PC-3 (cell line): Measurements from ENCODE around the gene FSTL1. TPM values are rescaled to one million over a fixed set of nuclear protein-coding genes. Genes with fewer than 3 reads are reported as not detected.

Experiments used
- ATAC-seq: fragments of 200-7000 bp; cut with Tn5 transposase; 2 replicates; pipeline ENCODE4 v1.9.1; 2020; ENCODE audit warnings: mild to moderate bottlenecking, moderate library complexity
- BruUV-seq: library from RNA; stranded (reverse); fragments of 400-500 nt; replicated peaks from 2 replicates; lab custom pipeline; 2021; lab: Mats Ljungman, UMichigan
- CTCF ChIA-PET: fragments of 300-600 bp; sonication (Branson Sonifier 250); formaldehyde crosslinking; loops from one replicate; lab custom pipeline; 2022; ENCODE audit warnings: antibody characterized with exemption; lab: Charles Lee
- POLR2A ChIA-PET: fragments of 300-600 bp; sonication (Branson Sonifier 250); formaldehyde crosslinking; loops from one replicate; lab custom pipeline; 2022; ENCODE audit warnings: antibody characterized with exemption; ENCODE audit not compliant: unreplicated experiment; lab: Charles Lee
- DNase-seq: peaks from one replicate; pipeline ENCODE4 v3.0.0-alpha.2; 2015
- H2AFZ ChIP-seq: fragments of 300-600 bp; sonication (generic); 2 replicates; pipeline ENCODE4 v1.6.0; 2016; ENCODE audit warnings: antibody characterized with exemption, low read length
- H3F3A ChIP-seq: fragments of 300-600 bp; sonication (generic); one replicate; pipeline ENCODE4 v1.6.0; 2017; ENCODE audit warnings: antibody characterized with exemption, low read length, control low read depth, mild to moderate bottlenecking; ENCODE audit not compliant: unreplicated experiment
- H3K27ac ChIP-seq: fragments of 300-600 bp; sonication (generic); 2 replicates; pipeline ENCODE4 v1.5.1; 2016; ENCODE audit warnings: mild to moderate bottlenecking, low read length
- H3K27me3 ChIP-seq: fragments of 300-600 bp; sonication (generic); 2 replicates; pipeline ENCODE4 v1.6.1; 2016; ENCODE audit warnings: low read length, mixed read lengths
- H3K36me3 ChIP-seq: fragments of 300-600 bp; sonication (generic); 2 replicates; pipeline ENCODE4 v1.6.1; 2016; ENCODE audit warnings: low read depth, mixed run types, low read length, mixed read lengths
- H3K4me1 ChIP-seq: fragments of 300-600 bp; sonication (generic); 2 replicates; pipeline ENCODE4 v1.5.1; 2016; ENCODE audit warnings: low read length; ENCODE audit not compliant: insufficient read depth
- H3K4me2 ChIP-seq: fragments of 300-600 bp; sonication (generic); 2 replicates; pipeline ENCODE4 v1.6.0; 2016; ENCODE audit warnings: low read length
- H3K4me3 ChIP-seq: fragments of 300-600 bp; sonication (generic); 2 replicates; pipeline ENCODE4 v1.5.1; 2016; ENCODE audit warnings: mild to moderate bottlenecking, low read length, mixed read lengths
- H3K79me2 ChIP-seq: fragments of 300-600 bp; sonication (generic); 2 replicates; pipeline ENCODE4 v1.6.1; 2017; ENCODE audit warnings: low read length, mixed read lengths
- H3K9ac ChIP-seq: fragments of 300-600 bp; sonication (generic); 2 replicates; pipeline ENCODE4 v1.6.0; 2016; ENCODE audit warnings: mild to moderate bottlenecking, low read length
- H3K9me2 ChIP-seq: fragments of 300-600 bp; sonication (generic); replicated peaks from 2 replicates; pipeline ENCODE4 v1.6.1; 2016; ENCODE audit warnings: mixed run types, low read length, mixed read lengths
- H3K9me3 ChIP-seq: fragments of 300-600 bp; sonication (generic); 2 replicates; pipeline ENCODE4 v1.6.1; 2016; ENCODE audit warnings: low read length, mixed read lengths
- H4K20me1 ChIP-seq: fragments of 300-600 bp; sonication (generic); 2 replicates; pipeline ENCODE4 v1.6.1; 2016; ENCODE audit warnings: low read length, mixed read lengths
- EZH2 ChIP-seq: fragments of 300-600 bp; sonication (generic); IDR thresholded peaks from one replicate; pipeline ENCODE4 v1.6.1; 2017; ENCODE audit warnings: antibody characterized with exemption, mild to moderate bottlenecking, low read length; ENCODE audit not compliant: unreplicated experiment
- EZH2phosphoT487 ChIP-seq: fragments of 300-600 bp; sonication (generic); IDR thresholded peaks from 2 replicates; pipeline ENCODE4 v1.6.1; 2018; ENCODE audit warnings: mild to moderate bottlenecking, antibody characterized with exemption, low read length, borderline replicate concordance
- intact Hi-C: fragments of 100-400 bp; cut with micrococcal nuclease; formaldehyde crosslinking; loops from 2 replicates; pipeline ENCODE4 v1.9.0; 2023
- total RNA-seq: library from RNA; depleted of rRNA; stranded (reverse); fragments of >200 nt; gene quantifications from 2 replicates; pipeline ENCODE4 v1.2.3, GENCODE V29; 2014
- TF ChIP-seq, protein P1 (sequence below): fragments of 300-600 bp; sonication (generic); conservative IDR thresholded peaks from 2 replicates; pipeline ENCODE4 v1.5.1; 2017; ENCODE audit warnings: antibody characterized with exemption, low read depth, mild to moderate bottlenecking, low read length

Gene FSTL1
- total RNA-seq, 1 experiment from 2014 or later = 178 TPM

- Histone ChIP-seq H2AFZ (no peak overlapping the region), H3K9ac (no peak overlapping the region), H3K27me3 (no peaks in the 10 kb centered on the region), H3K36me3 (no peaks in the 10 kb centered on the region), H3K27ac (no peak overlapping the region), H3K4me1 (peaks cover 17% of the 10 kb centered on the region), H4K20me1 (no peaks in the 10 kb centered on the region), H3K4me2 (no peak overlapping the region), H3K79me2 (peaks cover 19% of the 10 kb centered on the region), H3K4me3 (no peak overlapping the region), H3F3A (no peaks in the 10 kb centered on the region), H3K9me3 (no peaks in the 10 kb centered on the region), H3K9me2 (no peaks in the 10 kb centered on the region)
- DNase-seq (no peak), ATAC-seq (no peak)
- BruUV-seq = no TSS peak
- TF ChIP-seq, protein P1, sequence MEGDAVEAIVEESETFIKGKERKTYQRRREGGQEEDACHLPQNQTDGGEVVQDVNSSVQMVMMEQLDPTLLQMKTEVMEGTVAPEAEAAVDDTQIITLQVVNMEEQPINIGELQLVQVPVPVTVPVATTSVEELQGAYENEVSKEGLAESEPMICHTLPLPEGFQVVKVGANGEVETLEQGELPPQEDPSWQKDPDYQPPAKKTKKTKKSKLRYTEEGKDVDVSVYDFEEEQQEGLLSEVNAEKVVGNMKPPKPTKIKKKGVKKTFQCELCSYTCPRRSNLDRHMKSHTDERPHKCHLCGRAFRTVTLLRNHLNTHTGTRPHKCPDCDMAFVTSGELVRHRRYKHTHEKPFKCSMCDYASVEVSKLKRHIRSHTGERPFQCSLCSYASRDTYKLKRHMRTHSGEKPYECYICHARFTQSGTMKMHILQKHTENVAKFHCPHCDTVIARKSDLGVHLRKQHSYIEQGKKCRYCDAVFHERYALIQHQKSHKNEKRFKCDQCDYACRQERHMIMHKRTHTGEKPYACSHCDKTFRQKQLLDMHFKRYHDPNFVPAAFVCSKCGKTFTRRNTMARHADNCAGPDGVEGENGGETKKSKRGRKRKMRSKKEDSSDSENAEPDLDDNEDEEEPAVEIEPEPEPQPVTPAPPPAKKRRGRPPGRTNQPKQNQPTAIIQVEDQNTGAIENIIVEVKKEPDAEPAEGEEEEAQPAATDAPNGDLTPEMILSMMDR = no peak
- ChIA-PET CTCF (no interaction called here), POLR2A (interaction anchor here (0.6 kb wide), 1 partner anchor 10 kb away, joined by 6 read pairs; no protein-coding TSS in a partner anchor)
- intact Hi-C loops = no loop called here
These were observed 3.4 kb upstream of the FSTL1 start for GRCh38 chr3:120454076-120454689.

DNA sequence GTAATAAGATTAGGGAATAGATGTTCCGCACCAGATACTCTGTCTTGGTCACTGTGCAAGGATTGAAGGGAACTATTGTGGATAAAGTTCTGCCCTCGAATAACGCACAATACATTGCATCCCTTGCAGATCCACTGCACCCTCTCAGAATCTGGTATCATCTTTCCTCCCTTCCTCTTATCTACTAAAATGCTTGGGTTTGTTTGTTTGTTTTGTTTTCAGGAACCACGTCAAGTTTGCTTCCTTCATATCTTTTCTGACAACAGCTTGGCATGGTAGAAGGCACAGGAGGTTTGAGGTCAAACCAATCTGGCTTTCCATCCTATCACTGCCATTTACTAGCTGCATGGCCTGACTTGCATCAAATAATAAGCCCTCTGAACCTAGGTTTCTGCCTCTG, 2.0 kb upstream of the FSTL1 start:
- Histone ChIP-seq H3K4me2 (no peak overlapping the region), H2AFZ (no peak overlapping the region), H3K9me2 (no peaks in the 10 kb centered on the region), H3K4me3 (no peak overlapping the region), H4K20me1 (no peaks in the 10 kb centered on the region), H3K36me3 (peaks cover 5% of the 10 kb centered on the region; the same call in 1 of the 2 replicates), H3K79me2 (peaks cover 33% of the 10 kb centered on the region), H3K9me3 (no peaks in the 10 kb centered on the region), H3K9ac (no peak overlapping the region), H3K27ac (no peak overlapping the region), H3F3A (no peaks in the 10 kb centered on the region), H3K4me1 (peaks cover 25% of the 10 kb centered on the region), H3K27me3 (no peaks in the 10 kb centered on the region)
- no TSS peak for BruUV-seq
- ATAC-seq (no peak), DNase-seq (no peak)
- intact Hi-C loops = no loop called here
- TF ChIP-seq EZH2phosphoT487 (no peak), EZH2 (no peak)
- ChIA-PET POLR2A (no interaction called here), CTCF (no interaction called here)

DNA sequence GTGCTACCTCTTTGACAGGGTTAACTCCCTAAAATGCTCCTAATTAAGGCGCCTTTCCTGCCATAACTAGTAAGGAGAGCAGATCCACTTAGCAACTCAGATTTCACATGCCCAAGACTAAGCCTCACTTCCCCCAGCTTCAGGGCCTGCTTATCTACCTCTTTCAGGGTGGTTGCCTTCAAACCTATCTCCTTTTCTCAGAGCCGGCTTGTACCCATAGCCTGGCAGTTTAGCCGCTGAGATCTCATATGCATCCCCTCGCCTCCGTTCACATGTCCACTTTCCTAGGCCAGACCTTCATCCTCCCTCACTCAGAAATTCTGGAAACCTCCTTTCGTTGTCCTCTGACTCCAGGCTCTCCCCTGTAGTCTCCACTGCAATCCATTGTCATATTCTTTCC, 1.0 kb upstream of the FSTL1 start:
- peaks cover 32% of the 10 kb centered on the region for H3K4me1 ChIP-seq
- no peak for DNase-seq
- no TSS peak for BruUV-seq
- peak overlapping the region; percentile 82 for H3K4me2 ChIP-seq
- peaks cover 12% of the 10 kb centered on the region; the same call in 1 of the 2 replicates for H3K36me3 ChIP-seq
- H3F3A ChIP-seq = no peaks in the 10 kb centered on the region
- H3K27ac ChIP-seq = no peak overlapping the region
- intact Hi-C loops = no loop called here
- no peaks in the 10 kb centered on the region for H3K9me2 ChIP-seq
- POLR2A ChIA-PET = no interaction called here
- H3K9ac ChIP-seq = no peak overlapping the region
- H3K79me2 ChIP-seq = peaks cover 43% of the 10 kb centered on the region
- H3K27me3 ChIP-seq = no peaks in the 10 kb centered on the region
- peak overlapping the region; percentile 89 for H2AFZ ChIP-seq
- TF ChIP-seq EZH2 = no peak
- TF ChIP-seq, protein P1 = no peak
- no peak for TF ChIP-seq EZH2phosphoT487
- CTCF ChIA-PET = no interaction called here
- H3K9me3 ChIP-seq = no peaks in the 10 kb centered on the region
- ATAC-seq = no peak
- no peaks in the 10 kb centered on the region for H4K20me1 ChIP-seq
- peak overlapping the region; percentile 81; the same call in 1 of the 2 replicates for H3K4me3 ChIP-seq
